Measurements from ENCODE around the gene WIPF2. TPM values are rescaled to one million over a fixed set of nuclear protein-coding genes. Genes with fewer than 3 reads are reported as not detected.

WIPF2 gene
- total and polyA plus RNA-seq, 2 donors (not counting 1 experiment from before 2014, with no cell fraction given): 7.7 to 48.4 TPM

DNA sequence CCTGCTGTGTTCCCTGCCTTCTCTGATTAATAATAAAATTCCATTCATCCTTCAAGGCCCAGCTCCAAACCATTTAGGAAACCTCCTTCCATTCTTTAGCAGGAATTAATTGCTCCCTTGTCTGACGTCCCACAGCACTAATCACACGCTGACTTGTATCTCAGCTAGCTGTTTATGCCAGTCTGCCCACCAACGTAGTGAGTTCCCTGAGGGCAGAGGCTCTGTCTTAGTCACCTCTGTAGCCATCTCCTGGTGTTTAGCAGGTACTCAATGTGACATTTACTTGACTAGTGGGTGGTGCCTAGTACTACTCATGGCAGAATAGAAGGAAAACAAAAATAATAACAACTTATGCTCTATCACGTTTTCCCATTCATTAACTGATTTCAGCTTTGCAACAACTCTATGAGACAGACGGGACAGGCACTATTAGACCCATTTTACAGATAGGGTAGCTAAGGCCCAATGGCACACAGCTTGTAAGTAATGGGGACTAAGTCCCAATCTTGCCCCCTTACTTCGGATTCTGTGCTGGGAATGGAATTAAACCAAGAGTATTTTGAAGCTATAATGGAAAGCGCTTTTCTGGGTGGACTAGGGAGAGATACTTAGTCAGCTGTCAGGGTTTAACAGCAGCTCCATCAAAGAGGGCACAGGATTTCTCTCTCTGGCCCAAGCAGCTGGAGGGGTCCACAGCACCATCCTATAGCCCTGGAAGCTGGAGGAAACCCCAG lies 931 bp upstream of the WIPF2 start:
- H2AFZ ChIP-seq (ENCODE audit: insufficient read depth, low read depth, low read length, poor library complexity, severe bottlenecking): peak overlapping the region; percentile 67
- no peaks in the 10 kb centered on the region for H3K36me3 ChIP-seq (replicated peaks in 1 of 2; ENCODE audit: control extremely low read depth in 1 of 2, control insufficient read depth in 1 of 2, extremely low read depth in 1 of 2, insufficient read depth in 2 of 2, low read length in 1 of 2)
- CTCF ChIA-PET: interaction anchor here (0.6 to 3.1 kb wide), 26 partner anchors 10 to 596 kb away, joined by 3 to 28 read pairs (median 4); partner anchors contain the start of genes CDC6, MSL1, PSMD3 and RAPGEFL1
- H4K20me1 ChIP-seq (ENCODE audit: control insufficient read depth, insufficient read depth, low read length, poor library complexity, severe bottlenecking): no peaks in the 10 kb centered on the region
- H3K9me3 ChIP-seq (ENCODE audit: control extremely low read depth in 1 of 3, control insufficient read depth in 2 of 3, insufficient read depth in 1 of 3, low read length in 2 of 3): no peaks in the 10 kb centered on the region
- ATAC-seq (ENCODE audit: low read depth) (no peak), DNase-seq (no peak)
- TF ChIP-seq EZH2 (IDR thresholded peaks at IDR 0.05; ENCODE audit: borderline replicate concordance, insufficient read depth, low read depth, low read length, poor library complexity, severe bottlenecking): no peak
- TF ChIP-seq CTCF (IDR thresholded peaks at IDR 0.05): no peak
- no peaks in the 10 kb centered on the region for H3K27me3 Mint-ChIP-seq
- intact Hi-C loops (cut with micrococcal nuclease): loop anchor here (2.0 to 5.0 kb wide), 4 partner anchors 15 to 1449 kb away; no protein-coding TSS in a partner anchor
- H3K4me1 Mint-ChIP-seq: peaks cover 31% of the 10 kb centered on the region
- no peaks in the 10 kb centered on the region for H3K27me3 ChIP-seq (replicated peaks in 1 of 4; ENCODE audit: control extremely low read depth in 1 of 4, control insufficient read depth in 3 of 4, insufficient read depth in 4 of 4, low read length in 3 of 4)
- peak overlapping the region; percentile 91 for H3K4me2 ChIP-seq (replicated peaks; ENCODE audit: low read depth, low read length, poor library complexity, severe bottlenecking)
- peaks cover 12 to 21% of the 10 kb centered on the region in 2 donors for H3K4me1 ChIP-seq (ENCODE audit: control insufficient read depth in 2 of 2, insufficient read depth in 2 of 2, low read length in 2 of 2)
- H3K27ac ChIP-seq (ENCODE audit: low read length in 2 of 2): peak overlapping the region; percentile 92 to 100
- peak overlapping the region; percentile 57 to 90 (median 82) for H3K4me3 ChIP-seq (ENCODE audit: control extremely low read depth in 1 of 5, extremely low read depth in 1 of 5, insufficient read depth in 1 of 5, low read depth in 2 of 5, low read length in 4 of 5)
- 80% methylated on average over 7 of the region's 7 CpGs for WGBS (ENCODE audit: insufficient coverage)
- H3K9me3 Mint-ChIP-seq (ENCODE audit: insufficient read depth): no peaks in the 10 kb centered on the region
- H3K4me3 Mint-ChIP-seq: peak overlapping the region; percentile 93
- H3K9ac ChIP-seq (ENCODE audit: low read length): peak overlapping the region; percentile 98
- H3K27ac Mint-ChIP-seq: peak overlapping the region; percentile 99
- POLR2A ChIA-PET: interaction anchor here (0.6 to 1.4 kb wide), 7 partner anchors 16 to 266 kb away, joined by 3 to 5 read pairs (median 4); partner anchors contain the start of gene CASC3
- H3K79me2 ChIP-seq (ENCODE audit: control insufficient read depth, insufficient read depth, low read length): peaks cover 37% of the 10 kb centered on the region
